Activated T-helper 1 cell treated with Interleukin-2 at 50 U/mL for 16 hours (primary cell): Measurements from ENCODE around the gene SLC27A2.
"Not testable (repeated sequence)": the region's sequence is repeated elsewhere in the genome, so short reads cannot be mapped to it uniquely, and the experiment has no call there.

Experiments
- DNase-seq: peaks from one replicate; pipeline ENCODE4 v3.0.0-alpha.2; 2020; ENCODE audit warnings: low read depth

The SLC27A2 gene

GRCh38 chr15:50163719-50164410, 18.1 kb upstream of the SLC27A2 start:
- DNase-seq: no peak

- DNase-seq: no peak
These were observed 17.5 kb upstream of the SLC27A2 start for GRCh38 chr15:50164458-50164857.

GRCh38 chr15:50166216-50166615, 15.8 kb upstream of the SLC27A2 start:
- DNase-seq: no peak

- DNase-seq: no peak
These were observed 14.9 kb upstream of the SLC27A2 start for GRCh38 chr15:50167110-50167509.

GRCh38 chr15:50168379-50168778, 13.6 kb upstream of the SLC27A2 start:
- no peak for DNase-seq

GRCh38 chr15:50168783-50169411, 13.1 kb upstream of the SLC27A2 start:
- DNase-seq: no peak

GRCh38 chr15:50172360-50172895, 9.6 kb upstream of the SLC27A2 start:
- DNase-seq: not testable (repeated sequence)

- DNase-seq: no peak
These were observed 5.1 kb upstream of the SLC27A2 start for GRCh38 chr15:50176869-50177268.

- DNase-seq: no peak
These were observed 1.9 kb upstream of the SLC27A2 start for GRCh38 chr15:50180091-50180490.

GRCh38 chr15:50180582-50180981, 1.4 kb upstream of the SLC27A2 start:
- DNase-seq: no peak

- DNase-seq: no peak
These were observed 611 bp upstream of the SLC27A2 start for GRCh38 chr15:50181201-50181968.

- peak; percentile 11 for DNase-seq
These were observed 420 bp downstream of the SLC27A2 start for GRCh38 chr15:50182219-50183013.

GRCh38 chr15:50183112-50183794, 1.3 kb downstream of the SLC27A2 start:
- DNase-seq: no peak

- DNase-seq: no peak
These were observed 3.0 kb downstream of the SLC27A2 start for GRCh38 chr15:50184863-50185504.

- DNase-seq: no peak
These were observed 4.1 kb downstream of the SLC27A2 start for GRCh38 chr15:50186090-50186489.

GRCh38 chr15:50186752-50187151, 4.8 kb downstream of the SLC27A2 start:
- no peak for DNase-seq

GRCh38 chr15:50187525-50187924, 5.5 kb downstream of the SLC27A2 start:
- no peak for DNase-seq

GRCh38 chr15:50187997-50188396, 6.0 kb downstream of the SLC27A2 start:
- DNase-seq: no peak

GRCh38 chr15:50188793-50189192, 6.8 kb downstream of the SLC27A2 start:
- DNase-seq: not testable (repeated sequence)

GRCh38 chr15:50189633-50190032, 7.6 kb downstream of the SLC27A2 start:
- no peak for DNase-seq

GRCh38 chr15:50190166-50190570, 8.2 kb downstream of the SLC27A2 start:
- DNase-seq: no peak
